Central memory CD4-positive, alpha-beta T cell (primary cell): ENCODE results near the gene PPFIA3.

Source experiments
- DNase-seq: peaks from one replicate; pipeline ENCODE4 v3.0.0; 2022

PPFIA3 gene

GRCh38 chr19:49182848-49183375 is 63.6 kb downstream of the PPFIA3 start:
- no peak for DNase-seq

GRCh38 chr19:49186108-49186507 is 66.8 kb downstream of the PPFIA3 start:
- no peak for DNase-seq

DNA sequence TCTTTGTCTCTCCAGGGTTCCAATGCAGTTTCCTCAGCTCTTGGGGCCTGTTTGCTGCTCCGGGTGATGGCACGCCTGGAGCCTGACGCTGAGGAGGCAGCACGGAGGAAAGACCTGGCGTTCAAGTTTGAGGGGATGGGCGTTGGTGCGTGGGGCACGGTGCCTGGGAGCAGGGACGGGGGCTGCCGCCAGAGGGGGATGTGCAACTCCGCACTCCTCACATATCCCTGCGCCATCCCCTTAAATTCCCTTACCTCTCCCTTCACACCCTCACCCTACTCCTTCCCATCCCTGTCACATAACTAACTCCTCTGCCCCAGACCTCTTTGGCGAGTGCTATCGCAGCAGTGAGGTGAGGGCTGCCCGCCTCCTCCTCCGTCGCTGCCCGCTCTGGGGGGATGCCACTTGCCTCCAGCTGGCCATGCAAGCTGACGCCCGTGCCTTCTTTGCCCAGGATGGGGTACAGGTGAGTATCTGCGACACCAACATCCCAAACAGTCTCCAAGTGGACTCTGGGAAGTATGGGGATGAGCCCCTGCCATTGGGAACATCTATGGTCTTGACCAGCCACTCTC is 69.4 kb downstream of the PPFIA3 start:
- DNase-seq = no peak

GRCh38 chr19:49189259-49189658 is 69.9 kb downstream of the PPFIA3 start:
- no peak for DNase-seq

DNA sequence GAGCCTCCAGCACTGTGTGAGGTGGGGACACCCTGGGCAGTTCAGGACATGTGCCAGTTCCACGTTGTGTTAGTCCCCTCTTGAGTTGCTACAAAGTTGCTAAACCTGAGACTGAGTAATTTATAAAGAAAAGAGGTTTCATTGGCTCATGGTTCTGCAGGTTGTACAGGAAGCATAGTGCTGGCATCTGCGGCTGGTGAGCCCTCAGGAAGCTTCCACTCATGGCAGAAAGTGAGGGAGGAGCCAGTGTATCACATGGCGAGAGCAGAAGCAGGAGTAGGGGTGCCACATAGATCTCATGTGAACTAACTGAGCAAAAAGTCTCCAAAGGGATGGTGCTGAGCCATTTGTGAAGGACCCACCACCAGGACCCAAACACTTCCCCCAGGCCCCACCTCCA is 71.4 kb downstream of the PPFIA3 start:
- no peak for DNase-seq

- no peak for DNase-seq
These were observed 74.6 kb downstream of the PPFIA3 start for GRCh38 chr19:49193822-49194394.

DNA sequence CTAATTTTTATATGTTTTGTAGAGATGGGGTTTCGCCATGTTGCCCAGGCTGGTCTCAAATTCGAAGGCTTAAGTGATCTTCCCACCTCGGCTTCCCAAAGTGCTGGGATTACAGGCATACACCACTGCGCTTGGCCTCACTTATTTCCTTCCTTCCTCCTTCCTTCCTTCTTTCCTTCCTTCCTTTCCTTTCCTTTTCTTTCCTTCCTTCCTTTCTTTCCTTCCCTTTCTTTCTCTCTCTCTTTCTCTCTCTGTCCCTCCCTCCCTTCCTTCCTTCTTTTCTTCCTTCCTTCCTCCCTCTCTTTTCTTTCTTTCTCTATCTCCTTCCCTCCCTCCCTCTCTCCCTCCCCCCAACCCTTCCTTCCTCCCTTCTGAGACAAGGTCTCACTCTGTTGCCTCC is 75.1 kb downstream of the PPFIA3 start:
- no peak for DNase-seq

- DNase-seq = no peak
These were observed 77.3 kb downstream of the PPFIA3 start for GRCh38 chr19:49196527-49197240.

DNA sequence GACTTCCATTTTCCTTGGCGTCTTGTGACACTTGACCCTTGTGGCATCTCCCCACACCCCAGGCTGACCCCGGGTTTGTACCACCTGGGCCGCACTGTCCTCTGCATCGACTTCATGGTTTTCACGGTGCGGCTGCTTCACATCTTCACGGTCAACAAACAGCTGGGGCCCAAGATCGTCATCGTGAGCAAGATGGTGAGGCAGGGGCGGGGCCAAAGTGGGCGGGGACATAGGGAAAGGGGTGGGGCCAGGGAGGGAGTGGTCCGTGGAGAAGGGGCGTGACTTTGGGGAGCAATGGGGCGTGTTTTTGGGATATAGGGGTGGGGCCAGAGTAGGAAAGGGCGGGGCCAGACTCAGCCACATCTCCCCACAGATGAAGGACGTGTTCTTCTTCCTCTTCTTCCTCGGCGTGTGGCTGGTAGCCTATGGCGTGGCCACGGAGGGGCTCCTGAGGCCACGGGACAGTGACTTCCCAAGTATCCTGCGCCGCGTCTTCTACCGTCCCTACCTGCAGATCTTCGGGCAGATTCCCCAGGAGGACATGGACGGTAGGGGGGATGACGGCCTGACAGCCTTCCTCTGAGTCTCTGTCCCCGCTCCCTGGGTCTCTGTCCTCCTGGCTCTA is 81.0 kb downstream of the PPFIA3 start:
- DNase-seq = no peak
